HL-60/S4 treated with retinoic acid at 250 ng/mL for 4 days and 3 days (cell line): ENCODE measurements around the gene TNFRSF4.
"Not testable (repeated sequence)": the region's sequence is repeated elsewhere in the genome, so short reads cannot be mapped to it uniquely, and the experiment has no call there.

Experiments
- in situ Hi-C: fragments of 300-500 bp; cut with MboI; formaldehyde crosslinking; loops from 2 replicates; pipeline ENCODE4 v1.7.0; 2022; ENCODE audit warnings: low sequenced_read_pairs

Gene TNFRSF4

DNA sequence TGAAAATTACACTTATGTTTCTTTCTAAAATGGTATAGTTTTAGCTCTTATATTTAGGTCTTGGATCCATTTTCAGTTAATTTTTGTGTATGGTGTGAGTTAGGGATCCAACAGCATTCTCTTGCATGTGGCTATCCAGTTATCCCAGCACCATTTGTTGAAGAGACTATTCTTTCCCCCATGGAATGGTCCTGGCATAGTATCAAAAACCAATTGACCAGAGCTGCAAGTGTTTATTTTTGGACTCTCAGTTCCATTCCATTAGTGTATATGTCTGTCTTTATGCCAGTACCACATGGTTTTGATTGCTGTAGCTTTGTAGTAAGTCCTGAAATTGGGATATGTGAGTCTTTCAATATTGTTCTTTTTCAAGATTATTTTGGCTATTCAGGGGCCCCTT is 26.0 kb downstream of the TNFRSF4 start:
- in situ Hi-C loops = no loop called here

DNA sequence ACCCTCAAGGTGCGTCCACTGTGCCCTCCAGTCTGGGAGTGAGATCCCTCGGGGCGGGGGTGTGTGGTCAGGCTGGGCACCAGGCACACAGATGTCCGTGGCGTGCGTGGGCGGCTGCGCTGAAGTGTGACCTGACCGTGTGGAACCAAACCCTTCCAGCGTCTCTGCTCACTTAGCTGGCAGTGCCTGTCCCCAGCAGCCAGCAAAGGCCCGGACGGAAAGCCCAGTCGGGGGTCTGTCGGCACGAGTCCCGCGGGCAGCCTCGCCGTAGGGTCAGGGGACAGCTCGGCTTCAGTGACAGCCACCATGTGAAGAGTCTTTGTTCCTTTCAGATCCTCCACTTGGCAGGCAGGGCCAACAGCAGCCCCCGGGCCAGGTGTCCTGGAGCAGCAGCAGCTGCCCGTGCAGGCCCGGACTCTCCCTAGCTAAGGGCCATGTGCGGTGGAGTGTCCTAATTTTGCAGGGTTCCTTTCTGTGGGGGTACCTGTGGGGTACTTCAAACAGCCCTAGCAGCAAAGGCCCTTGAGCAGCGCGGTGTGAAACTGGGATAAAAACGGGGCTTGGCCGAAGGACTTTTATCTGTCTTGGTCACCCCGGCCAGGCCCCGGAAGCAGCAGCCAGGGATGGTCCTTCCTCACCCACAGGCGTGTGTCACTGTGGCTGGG is 28.7 kb downstream of the TNFRSF4 start:
- in situ Hi-C loops = no loop called here

DNA sequence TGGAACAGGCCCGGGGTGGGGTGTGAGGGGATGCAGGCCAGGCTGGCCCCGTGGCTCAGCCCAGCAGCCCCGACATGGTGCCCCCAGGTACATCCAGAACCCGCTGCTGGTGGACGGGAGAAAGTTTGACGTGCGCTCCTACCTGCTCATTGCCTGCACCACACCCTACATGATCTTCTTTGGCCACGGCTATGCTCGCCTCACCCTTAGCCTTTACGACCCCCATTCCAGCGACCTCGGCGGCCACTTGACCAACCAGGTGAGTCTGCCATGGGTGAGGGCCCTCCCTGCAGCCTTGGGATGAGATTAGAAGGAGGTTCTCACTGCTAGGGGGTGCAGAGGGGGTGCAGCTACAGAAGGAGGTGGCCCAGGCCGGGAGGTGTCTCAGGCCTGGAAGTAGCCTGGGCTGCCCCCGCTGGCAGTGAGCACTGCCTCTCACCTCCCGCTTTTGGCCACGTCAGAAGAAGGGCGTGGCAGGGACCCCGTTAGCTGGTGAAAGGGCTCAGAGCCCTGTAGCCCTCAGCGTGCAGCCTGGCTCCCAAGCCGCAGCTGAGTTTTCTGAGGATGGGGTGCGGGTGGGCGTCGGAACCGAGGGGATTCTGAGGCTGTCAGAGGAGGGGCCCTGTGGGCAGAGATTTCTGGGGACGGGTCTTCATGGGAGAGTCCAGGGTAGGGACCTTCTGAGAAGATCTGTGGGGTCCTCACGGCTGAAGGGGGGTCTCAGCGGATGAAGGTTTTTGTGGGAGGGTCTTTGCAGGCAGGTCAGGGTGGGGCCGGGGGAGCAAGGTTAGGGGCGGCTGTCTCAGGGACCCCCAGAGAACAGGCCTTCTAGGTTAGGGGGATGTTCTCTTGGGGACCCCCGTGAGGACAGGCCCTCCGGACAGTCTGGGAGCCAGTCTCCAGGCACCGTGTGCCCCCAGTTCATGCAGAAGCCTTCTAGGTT is 29.8 kb downstream of the TNFRSF4 start:
- in situ Hi-C loops = no loop called here

DNA sequence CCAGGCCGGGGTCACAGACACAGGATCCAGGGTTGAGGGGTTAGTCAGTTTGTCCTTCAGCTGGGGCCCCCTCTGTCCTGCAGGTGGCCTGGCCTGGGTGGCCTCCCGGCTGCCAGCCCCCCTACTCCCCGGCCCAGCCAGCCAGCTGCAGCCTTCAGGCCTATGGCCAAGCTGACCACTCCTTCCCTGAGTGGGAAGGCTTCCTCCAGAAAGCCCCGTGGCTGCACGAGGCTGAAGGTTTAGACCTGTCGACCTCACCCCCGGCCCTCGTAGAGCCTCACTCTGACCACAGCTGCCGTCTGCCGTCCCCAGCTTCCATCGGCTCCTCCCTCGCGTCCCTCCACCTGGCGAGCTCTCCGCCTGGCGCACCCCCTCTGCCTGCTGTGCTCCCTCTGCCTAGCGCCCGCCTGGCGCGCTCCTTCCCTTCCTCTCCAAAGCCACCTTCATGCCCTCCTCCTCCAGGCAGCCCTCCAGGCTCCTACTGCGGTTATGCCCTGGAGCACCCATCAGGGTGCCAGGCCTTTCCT is 30.7 kb downstream of the TNFRSF4 start:
- in situ Hi-C loops = no loop called here

DNA sequence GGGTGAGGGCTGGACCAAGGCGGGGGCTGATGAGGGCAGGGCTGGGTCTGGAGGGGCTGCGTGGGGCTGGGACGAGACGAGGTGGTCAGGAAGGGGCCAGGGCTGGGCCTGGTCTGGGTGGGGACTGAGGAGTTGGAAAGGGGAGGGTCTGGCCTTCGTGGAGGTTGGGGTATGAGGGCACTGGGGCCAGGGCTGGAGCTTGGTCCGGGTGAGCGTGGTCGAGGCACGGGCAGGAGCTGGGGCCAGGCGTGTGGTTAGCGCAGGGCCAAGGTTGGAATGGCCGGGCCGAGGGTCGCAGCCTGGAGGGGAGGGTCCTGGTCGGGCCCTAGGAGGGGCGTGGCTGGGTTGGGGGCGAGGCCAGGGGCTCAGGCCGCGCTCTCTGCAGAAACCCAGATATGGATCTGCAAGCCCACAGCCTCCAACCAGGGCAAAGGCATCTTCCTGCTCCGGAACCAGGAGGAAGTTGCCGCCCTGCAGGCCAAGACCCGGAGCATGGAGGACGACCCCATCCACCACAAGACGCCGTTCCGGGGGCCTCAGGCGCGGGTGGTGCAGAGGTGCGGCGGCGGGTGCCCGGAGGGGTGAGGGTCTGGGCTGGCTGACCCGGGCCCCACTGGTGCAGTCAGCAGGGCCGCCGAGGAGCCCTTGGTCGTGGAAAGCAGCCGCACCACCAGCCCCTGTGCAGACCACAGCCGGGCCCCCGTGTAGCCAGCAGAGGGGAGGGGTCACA is 31.3 kb downstream of the TNFRSF4 start:
- in situ Hi-C loops = no loop called here

DNA sequence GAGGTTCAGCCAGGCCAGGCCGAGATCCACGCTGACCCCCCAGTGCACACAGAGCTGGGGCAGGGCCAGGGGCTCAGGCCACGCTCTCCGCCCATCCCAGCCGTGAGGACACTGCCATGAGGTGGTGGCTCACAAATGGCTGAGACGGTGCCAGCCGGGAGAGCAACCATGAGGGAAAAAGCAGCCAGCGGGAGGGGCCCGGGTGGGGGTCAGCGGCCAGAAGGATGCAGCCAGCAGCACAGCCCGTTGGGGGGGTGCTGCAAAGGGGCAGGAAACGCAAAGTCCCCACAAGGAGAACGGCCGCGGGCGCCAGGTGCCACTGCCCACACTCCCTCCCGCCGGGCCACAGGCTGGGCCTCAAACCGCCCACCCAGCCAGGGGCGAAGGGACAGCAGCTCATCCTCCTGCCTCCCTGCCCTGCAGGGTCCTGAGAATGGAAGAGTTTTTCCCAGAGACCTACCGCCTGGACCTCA is 32.0 kb downstream of the TNFRSF4 start:
- in situ Hi-C loops = no loop called here

DNA sequence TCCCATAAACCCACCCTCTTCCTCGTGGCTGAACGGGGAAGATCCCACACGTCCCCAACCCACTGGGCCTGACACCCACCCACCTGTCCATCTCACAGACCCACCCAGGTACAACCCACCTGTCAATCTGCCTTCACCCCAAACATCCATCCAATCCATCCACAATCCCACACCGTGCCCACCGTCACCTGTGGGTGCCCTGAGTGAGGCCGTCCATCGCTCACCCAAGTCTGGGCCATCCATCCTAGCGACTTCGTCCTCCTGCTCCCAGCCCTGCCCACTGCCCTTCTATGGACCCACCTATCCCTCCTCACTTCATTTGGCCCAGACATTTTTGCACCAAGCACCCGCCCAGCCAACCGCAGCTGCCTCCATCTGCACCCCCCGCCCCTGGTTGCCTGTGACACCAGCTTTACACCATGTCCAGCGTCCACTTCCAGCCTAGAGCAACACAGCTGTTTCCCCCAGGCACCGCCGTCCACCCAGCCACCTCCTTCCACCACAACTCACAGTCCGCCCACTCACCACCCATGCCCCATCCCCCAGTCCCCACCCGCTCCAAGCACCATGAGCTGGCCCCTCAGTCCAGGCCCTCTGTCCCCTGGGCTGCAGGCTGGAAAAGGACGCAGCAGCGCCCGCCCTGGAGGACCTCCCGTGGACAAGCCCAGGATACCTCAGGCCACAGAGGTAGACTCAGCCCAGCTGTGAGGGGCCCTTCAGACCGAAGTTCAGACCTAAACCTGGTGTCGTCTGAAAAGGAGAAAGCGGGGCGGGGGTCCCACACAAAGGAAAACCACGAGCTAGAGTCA is 32.6 kb downstream of the TNFRSF4 start:
- in situ Hi-C loops = no loop called here

DNA sequence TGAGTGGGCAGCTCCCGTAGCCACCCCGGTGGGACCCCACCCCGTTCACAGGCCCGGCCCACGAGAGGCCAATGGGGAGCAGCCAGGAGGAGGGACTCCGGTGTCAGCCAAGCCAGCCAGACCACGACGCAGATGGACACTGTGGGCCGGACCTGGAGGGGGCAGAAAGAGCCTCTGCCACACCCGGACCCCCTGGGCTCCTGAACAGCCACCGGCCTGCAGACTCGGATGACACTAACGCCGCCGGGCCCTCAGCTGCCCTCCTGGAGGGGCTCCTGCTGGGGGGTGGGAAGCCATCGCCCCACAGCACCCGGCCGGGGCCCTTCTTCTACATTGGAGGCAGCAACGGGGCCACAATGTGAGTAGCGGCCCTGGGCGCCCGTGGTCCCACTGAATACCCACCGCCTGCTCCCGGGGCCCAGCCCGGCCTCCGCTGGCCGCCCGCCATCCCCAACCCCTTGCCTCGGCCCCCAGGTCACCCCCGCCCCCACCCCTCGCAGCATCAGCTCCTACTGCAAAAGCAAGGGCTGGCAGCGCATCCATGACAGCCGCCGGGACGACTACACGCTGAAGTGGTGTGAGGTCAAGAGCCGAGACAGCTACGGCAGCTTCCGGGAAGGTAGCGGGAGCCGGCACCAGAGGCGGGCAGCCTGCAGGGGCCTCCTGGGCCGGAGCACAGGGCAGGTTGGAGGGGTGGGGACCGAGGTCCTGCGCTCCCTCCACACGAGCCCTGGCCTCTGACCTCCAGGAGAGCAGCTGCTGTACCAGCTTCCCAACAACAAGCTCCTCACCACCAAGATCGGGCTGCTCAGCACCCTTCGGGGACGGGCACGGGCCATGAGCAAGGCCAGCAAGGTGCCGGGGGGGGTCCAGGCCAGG is 33.7 kb downstream of the TNFRSF4 start:
- in situ Hi-C loops = no loop called here

DNA sequence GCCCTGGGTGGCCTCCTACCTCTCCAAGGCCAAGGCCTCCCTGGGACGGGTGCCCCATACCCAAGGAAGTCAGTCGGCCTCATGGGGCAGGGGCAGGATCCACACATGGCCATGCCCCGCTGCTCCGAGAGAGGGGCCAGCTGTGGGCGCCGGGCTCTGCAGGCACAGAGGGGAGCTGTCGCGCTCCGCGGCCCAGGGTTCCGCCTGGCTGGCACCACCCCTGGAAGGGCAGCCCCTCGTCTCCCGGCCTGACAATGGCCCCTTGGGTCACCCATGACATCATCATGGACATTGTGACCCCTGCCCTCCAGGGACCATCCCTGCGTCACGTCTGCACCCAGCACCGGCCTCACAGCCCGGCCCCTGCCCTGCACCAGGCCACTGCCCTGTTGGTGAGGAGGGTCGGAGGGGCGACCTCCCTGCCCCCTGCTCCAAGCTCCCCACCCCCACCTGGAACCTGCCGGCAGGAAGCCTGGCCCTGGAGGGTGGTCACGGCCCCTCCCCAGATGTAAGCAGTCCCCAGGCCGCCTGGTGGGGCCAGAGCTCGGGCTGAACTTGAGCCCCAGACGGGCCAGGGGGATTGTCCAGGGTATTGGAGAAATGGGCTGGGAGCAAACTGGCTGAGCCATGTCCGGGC is 34.5 kb downstream of the TNFRSF4 start:
- in situ Hi-C loops = no loop called here

DNA sequence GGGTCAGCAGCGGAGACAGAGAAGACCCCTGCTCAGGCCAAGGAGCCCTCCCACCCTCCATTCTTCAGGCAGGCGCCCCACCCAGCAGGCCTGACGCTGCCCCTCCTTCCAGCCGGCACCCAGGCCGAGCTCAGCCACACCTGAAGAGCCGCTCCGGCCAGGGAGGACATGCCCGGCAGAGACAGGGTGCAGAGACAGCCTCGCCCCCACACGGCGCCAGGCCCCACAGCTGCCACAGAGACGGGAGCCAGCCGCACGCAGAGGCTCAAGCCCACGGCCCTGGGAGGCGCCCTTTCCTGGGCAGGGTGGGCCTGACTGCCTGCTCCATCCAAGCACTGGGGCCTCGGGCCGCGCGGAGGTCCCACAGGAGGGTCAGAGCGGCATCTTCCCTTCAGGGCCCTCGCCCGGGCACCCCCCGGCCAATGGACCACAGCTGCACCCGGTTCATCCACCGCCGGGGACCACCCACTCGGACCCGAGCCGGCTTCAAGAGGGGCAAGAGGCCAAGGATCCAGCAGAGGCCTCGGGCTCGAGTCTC is 35.1 kb downstream of the TNFRSF4 start:
- in situ Hi-C loops = no loop called here

DNA sequence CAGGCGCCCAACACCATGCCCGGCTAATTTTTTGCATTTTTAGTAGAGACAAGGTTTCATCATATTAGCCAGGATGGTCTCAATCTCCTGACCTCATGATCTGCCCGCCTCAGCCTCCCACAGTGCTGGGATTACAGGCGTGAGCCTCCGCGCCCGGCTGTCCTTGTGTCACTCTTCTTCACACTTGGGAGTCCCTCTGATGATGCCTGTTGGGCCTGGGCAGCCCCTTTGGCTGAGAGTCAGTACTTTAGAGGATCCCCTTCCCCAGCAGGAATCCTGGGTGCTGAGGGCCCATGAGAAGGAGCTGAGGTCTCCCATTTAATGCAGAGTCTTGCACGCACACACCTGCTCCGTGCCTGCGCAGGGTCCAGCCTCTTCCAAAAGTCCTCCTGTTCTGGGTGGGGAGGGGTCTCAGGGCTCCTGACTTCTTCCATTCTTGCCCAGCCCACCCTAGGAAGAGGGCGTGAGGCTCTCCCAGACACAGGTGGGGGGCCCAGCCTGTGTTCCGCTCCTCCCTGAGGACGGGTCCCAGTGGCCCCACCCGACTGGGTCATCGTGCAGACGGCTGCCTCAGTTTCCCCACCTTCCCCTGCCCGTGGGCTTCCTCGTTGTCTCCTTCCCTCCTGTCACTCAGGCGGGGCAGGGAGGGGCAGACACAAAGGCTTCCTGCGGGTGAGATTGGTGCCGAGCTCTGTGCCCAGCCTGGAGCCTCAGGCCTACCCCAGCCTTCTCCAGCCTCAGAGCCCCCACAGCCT is 36.3 kb downstream of the TNFRSF4 start:
- in situ Hi-C loops = no loop called here

DNA sequence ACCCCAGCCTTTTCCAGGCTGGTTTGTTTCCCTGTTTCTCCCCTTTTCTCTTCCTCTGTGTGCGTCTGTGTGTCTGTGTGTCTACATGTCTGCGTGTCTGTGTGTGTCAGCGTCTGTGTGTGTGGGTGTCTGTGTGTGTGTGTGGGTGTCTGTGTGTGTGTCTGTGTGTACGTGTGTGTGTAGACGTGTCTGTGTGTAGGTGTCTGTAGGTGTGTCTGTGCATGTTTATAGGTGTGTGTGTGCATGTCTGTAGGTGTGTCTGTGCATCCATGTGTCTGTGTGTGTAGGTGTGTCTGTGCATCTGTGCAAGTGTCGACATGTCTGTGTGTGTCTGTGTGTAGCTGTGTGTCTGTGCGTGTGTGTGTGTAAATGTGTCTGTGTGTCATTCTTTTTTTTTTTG is 37.0 kb downstream of the TNFRSF4 start:
- in situ Hi-C loops = no loop called here

DNA sequence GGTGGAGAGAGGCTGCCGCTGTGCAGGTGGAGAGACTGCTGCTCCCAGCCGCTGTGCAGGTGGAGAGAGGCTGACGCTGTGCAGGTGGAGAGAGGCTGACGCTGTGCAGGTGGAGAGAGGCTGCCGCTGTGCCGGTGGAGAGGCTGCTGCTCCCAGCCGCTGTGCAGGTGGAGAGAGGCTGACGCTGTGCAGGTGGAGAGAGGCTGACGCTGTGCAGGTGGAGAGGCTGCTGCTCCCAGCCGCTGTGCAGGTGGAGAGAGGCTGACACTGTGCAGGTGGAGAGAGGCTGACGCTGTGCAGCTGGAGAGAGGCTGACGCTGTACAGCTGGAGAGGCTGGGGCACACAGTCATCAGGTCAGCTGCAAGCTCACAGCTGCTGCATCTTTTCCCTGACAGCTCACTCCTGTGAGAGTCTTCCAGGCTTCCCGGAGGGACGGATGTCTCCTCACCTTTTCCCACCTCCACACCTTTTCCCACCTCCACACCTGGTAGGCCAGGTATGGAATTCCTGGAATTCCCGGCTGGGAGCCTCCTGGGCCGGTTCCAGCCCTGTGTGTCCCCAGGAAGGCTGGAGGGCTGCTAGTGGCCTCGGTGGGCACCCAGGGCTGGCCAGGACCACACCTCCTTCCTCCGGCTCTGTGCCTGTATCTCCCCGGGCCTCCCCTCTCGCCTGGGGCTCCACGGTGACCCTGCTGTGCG is 37.7 kb downstream of the TNFRSF4 start:
- in situ Hi-C loops = not testable (repeated sequence)

DNA sequence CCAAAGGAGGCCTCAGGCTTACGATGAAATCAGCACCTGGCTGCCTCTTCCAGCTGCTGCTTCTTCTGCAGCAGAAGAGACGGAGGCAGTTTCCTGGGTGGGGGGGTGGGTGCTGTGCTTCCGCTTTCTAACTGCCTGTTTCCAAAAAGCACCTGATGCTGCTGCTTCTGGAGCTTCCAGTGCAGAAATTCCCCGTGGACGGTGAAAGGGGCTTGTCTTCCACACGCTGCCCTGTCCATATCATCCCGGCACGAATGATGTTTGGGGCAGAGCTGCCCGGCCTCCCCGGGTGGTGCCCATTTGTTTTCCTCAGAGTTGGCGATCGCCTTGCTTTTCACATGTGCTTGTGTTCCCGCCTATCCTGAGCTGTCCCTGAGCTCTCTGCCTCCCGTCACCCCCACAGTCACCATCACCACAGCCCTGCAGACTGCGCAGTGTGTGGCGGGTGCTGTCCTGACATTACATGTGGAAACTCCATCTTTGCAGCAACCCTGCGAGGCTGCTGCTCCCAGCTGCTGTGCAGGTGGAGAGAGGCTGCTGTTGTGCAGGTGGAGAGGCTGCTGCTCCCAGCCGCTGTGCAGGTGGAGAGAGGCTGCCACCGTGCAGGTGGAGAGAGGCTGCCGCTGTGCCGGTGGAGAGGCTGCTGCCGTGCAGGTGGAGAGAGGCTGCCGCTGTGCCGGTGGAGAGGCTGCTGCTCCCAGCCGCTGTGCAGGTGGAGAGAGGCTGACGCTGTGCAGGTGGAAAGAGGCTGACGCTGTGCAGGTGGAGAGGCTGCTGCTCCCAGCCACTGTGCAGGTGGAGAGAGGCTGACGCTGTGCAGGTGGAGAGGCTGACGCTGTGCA is 38.5 kb downstream of the TNFRSF4 start:
- in situ Hi-C loops = no loop called here

DNA sequence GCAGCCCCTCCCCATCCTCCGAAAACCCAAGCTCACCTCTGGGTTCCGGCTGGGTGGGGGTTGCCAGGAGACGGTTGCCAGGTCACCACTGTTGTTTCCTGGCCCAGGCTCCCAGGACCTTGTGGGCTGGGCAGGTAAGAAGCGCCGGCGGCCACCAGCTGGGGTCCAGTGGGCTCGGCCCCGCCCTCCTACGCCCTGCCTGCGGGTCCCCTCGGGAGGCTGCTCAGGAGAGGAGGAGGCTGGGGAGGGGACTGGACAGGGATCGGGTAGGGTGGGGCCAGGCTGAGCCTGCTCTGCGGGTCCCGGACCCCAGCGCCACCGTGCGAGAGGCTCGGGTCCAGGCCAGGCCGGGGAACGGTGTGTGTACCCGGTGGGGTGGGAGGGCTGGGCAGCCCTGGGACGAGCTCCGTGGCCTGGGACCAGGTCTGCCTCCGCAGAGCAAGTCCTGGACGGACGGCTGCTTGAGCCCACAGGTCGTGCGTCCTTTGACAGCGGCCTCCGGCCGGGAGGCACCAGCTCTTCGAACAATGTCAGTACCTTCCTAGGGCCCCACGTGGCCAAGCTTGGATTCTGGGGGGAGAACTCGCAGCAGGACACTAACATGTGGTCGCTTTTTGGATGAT is 40.0 kb downstream of the TNFRSF4 start, which contains the start of gene TTLL10:
Gene TTLL10 (plus strand): TSS at position 88 of the 623 bp plus-strand sequence. CDS start 5,336 bp downstream, outside the sequence.
- in situ Hi-C loops = no loop called here
